H1 (cell line): Measurements from ENCODE around the gene CTNNBL1. TPM values are rescaled to one million over a fixed set of nuclear protein-coding genes. Genes with fewer than 3 reads are reported as not detected.

Source experiments
- CHD7 ChIP-seq: fragments of 300-600 bp; sonication (generic); IDR thresholded peaks from 2 replicates; pipeline ENCODE4 v1.7.1; 2012; ENCODE audit warnings: low read length, moderate library complexity, mild to moderate bottlenecking, inconsistent platforms; ENCODE audit not compliant: insufficient replicate concordance
- CTCF ChIP-seq, 3 experiments: IDR thresholded peaks; 1 replicate in 2 of 3; 2 replicates in 1 of 3; pipeline versions ENCODE4 v1.5.1 to v1.6.1; 2011; ENCODE audit warnings: low read length in 3 of 3, mild to moderate bottlenecking in 3 of 3, inconsistent platforms in 2 of 3, low read depth in 1 of 3, moderate library complexity in 1 of 3; ENCODE audit not compliant: insufficient read depth in 1 of 3; ENCODE audit errors: control extremely low read depth in 1 of 3
- RAD21 ChIP-seq, 2 experiments: IDR thresholded peaks in 1 of 2; conservative IDR thresholded peaks in 1 of 2; 2 replicates each; pipeline ENCODE4 v1.6.1; 2011; ENCODE audit warnings: low read depth in 2 of 2, low read length in 2 of 2, improper control_type of control experiment in 1 of 2, inconsistent platforms in 1 of 2, mild to moderate bottlenecking in 1 of 2, moderate library complexity in 1 of 2
- RBBP5 ChIP-seq: IDR thresholded peaks from 2 replicates; pipeline ENCODE4 v1.7.1; 2012; ENCODE audit warnings: low read depth, mild to moderate bottlenecking, inconsistent platforms, low read length, moderate library complexity, borderline replicate concordance
- polyA plus RNA-seq, 7 experiments: library from polyadenylated mRNA; depleted of rRNA in 3 of 7; stranded (reverse) in 5 of 7; unstranded in 2 of 7; fragments of >200 nt in 5 of 7; fragments of 200-250 nt in 2 of 7; gene quantifications; 1 replicate in 5 of 7; 2 replicates in 1 of 7; 4 replicates in 1 of 7; pipeline versions ENCODE4 v1.2.1 to v1.2.3, GENCODE V29; 2011 to 2013; ENCODE audit warnings: missing spikeins in 2 of 7, mixed read lengths in 2 of 7
- total RNA-seq: library from RNA; stranded (reverse); fragmentation: NEBNext Ultra II Directional; extraction: Animal tissue kit (Norgen Biotek cat#: 25700); gene quantifications from 2 replicates; pipeline ENCODE4 v1.2.1, GENCODE V29; 2021

CTNNBL1 gene
- total and polyA plus RNA-seq, 2 of the 8 experiments (the other 6 are each of a cell fraction or from before 2014, with no cell fraction given) = 19.6 to 81.6 TPM

- TF ChIP-seq CHD7 = no peak
- TF ChIP-seq RAD21 (IDR thresholded peaks at IDR 0.05 in 1 of 2, conservative IDR thresholded peaks at IDR 0.05 in 1 of 2; ENCODE audit: low read depth in 2 of 2, low read length in 2 of 2) = peak; percentile 77 to 80
- peak; percentile 64 to 79 (median 74) for TF ChIP-seq CTCF (IDR thresholded peaks at IDR 0.05; ENCODE audit: control extremely low read depth in 1 of 3, insufficient read depth in 1 of 3, low read depth in 1 of 3, low read length in 3 of 3)
- TF ChIP-seq RBBP5 = no peak
Observed at GRCh38 chr20:37896932-37897548, 203.2 kb downstream of the CTNNBL1 start (continued).
